Nephron (organoid): Measurements from ENCODE around the gene DDX25.

Experiments used
- H3K27ac Mint-ChIP-seq, 3 experiments: 2 replicates each; pipeline ENCODE4 v1.8.0; 2020; ENCODE audit warnings: mixed read lengths in 3 of 3, mild to moderate bottlenecking in 2 of 3, moderate library complexity in 1 of 3
- H3K27me3 Mint-ChIP-seq: 2 replicates; pipeline ENCODE4 v1.8.0; 2021; ENCODE audit warnings: low read depth, mild to moderate bottlenecking, moderate library complexity, mixed read lengths
- H3K36me3 Mint-ChIP-seq: 2 replicates; pipeline ENCODE4 v1.8.0; 2020; ENCODE audit warnings: low read depth, mixed read lengths
- H3K4me1 Mint-ChIP-seq: 2 replicates; pipeline ENCODE4 v1.8.0; 2020; ENCODE audit warnings: mixed read lengths
- H3K4me3 Mint-ChIP-seq, 3 experiments: 2 replicates each; pipeline ENCODE4 v1.8.0; 2020; ENCODE audit warnings: mild to moderate bottlenecking in 3 of 3, mixed read lengths in 3 of 3, moderate library complexity in 2 of 3
- H3K9me3 Mint-ChIP-seq: 2 replicates; pipeline ENCODE4 v1.8.0; 2020; ENCODE audit warnings: mixed read lengths
- CTCF ChIP-seq, 3 experiments: fragments of 200-600 bp; sonication (generic); IDR thresholded peaks; one replicate each; pipeline ENCODE4 v1.5.0; 2021; ENCODE audit warnings: antibody characterized with exemption in 3 of 3; ENCODE audit not compliant: unreplicated experiment in 3 of 3

DDX25 gene

GRCh38 chr11:125873881-125874555 is 30.3 kb upstream of the DDX25 start:
- TF ChIP-seq CTCF (IDR thresholded peaks at IDR 0.05; ENCODE audit: unreplicated experiment in 3 of 3), result no peak
- Mint-ChIP-seq H3K4me1 (no peaks in the 10 kb centered on the region), H3K27me3 (peaks cover 13% of the 10 kb centered on the region), H3K9me3 (peaks cover 2% of the 10 kb centered on the region), H3K4me3 (peak overlapping the region; percentile 22 to 46 (median 41)), H3K36me3 (no peaks in the 10 kb centered on the region), H3K27ac (no peak overlapping the region)

GRCh38 chr11:125874556-125875124 is 29.7 kb upstream of the DDX25 start:
- Mint-ChIP-seq H3K27me3 (peaks cover 13% of the 10 kb centered on the region), H3K4me3 (peak overlapping the region; percentile 22 to 46 (median 41)), H3K27ac (no peak overlapping the region), H3K9me3 (peaks cover 2% of the 10 kb centered on the region), H3K4me1 (no peaks in the 10 kb centered on the region), H3K36me3 (no peaks in the 10 kb centered on the region)
- peak; percentile 72 to 80 (median 79) for TF ChIP-seq CTCF (IDR thresholded peaks at IDR 0.05; ENCODE audit: unreplicated experiment in 3 of 3)

- no peaks in the 10 kb centered on the region for H3K9me3 Mint-ChIP-seq
These were observed 23.0 kb upstream of the DDX25 start for GRCh38 chr11:125881291-125881690.

GRCh38 chr11:125883375-125883774 is 20.9 kb upstream of the DDX25 start:
- TF ChIP-seq CTCF (IDR thresholded peaks at IDR 0.05; ENCODE audit: unreplicated experiment in 3 of 3), result no peak
- no peak overlapping the region for H3K27ac Mint-ChIP-seq
- no peaks in the 10 kb centered on the region for H3K36me3 Mint-ChIP-seq
- H3K9me3 Mint-ChIP-seq, result peaks cover 3% of the 10 kb centered on the region
- peak overlapping the region in 1 of 3 experiments; percentile 27 for H3K4me3 Mint-ChIP-seq
- peaks cover 7% of the 10 kb centered on the region for H3K27me3 Mint-ChIP-seq
- no peaks in the 10 kb centered on the region for H3K4me1 Mint-ChIP-seq

More at GRCh38 chr11:125881291-125881690, 23.0 kb upstream of the DDX25 start:
- no peak for TF ChIP-seq CTCF (IDR thresholded peaks at IDR 0.05; ENCODE audit: unreplicated experiment in 3 of 3)
- Mint-ChIP-seq H3K36me3 (no peaks in the 10 kb centered on the region), H3K27me3 (peaks cover 10% of the 10 kb centered on the region), H3K4me1 (no peaks in the 10 kb centered on the region), H3K27ac (no peak overlapping the region), H3K4me3 (no peak overlapping the region)

GRCh38 chr11:125886997-125887372 is 17.3 kb upstream of the DDX25 start:
- H3K27ac Mint-ChIP-seq, result peak overlapping the region; percentile 74 to 91 (median 88)
- peak overlapping the region; percentile 89 to 97 (median 94) for H3K4me3 Mint-ChIP-seq
- TF ChIP-seq CTCF (IDR thresholded peaks at IDR 0.05; ENCODE audit: unreplicated experiment in 3 of 3), result no peak
- no peaks in the 10 kb centered on the region for H3K36me3 Mint-ChIP-seq
- peaks cover 3% of the 10 kb centered on the region for H3K9me3 Mint-ChIP-seq
- H3K4me1 Mint-ChIP-seq, result peaks cover 6% of the 10 kb centered on the region
- no peaks in the 10 kb centered on the region for H3K27me3 Mint-ChIP-seq
